ENCODE data around the gene ZNF44. TPM values are rescaled to one million over a fixed set of nuclear protein-coding genes. Genes with fewer than 3 reads are reported as not detected.

The ZNF44 gene
- total and polyA plus RNA-seq, 9 donors, result 9.0 to 33.3 (median 15.5) TPM

GRCh38 chr19:12230751-12231733 lies 63.6 kb downstream of the ZNF44 start:
- Histone ChIP-seq H3K27me3 (no peaks in the 10 kb centered on the region), H3K27ac (no peak overlapping the region), H3K9me3 (no peaks in the 10 kb centered on the region), H3K4me3 (no peak overlapping the region), H3K36me3 (no peaks in the 10 kb centered on the region), H3K4me1 (ENCODE audit: insufficient read depth) (no peaks in the 10 kb centered on the region)
- TF ChIP-seq CTCF (IDR thresholded peaks at IDR 0.05), result no peak
- no peak for TF ChIP-seq EP300 (IDR thresholded peaks at IDR 0.05)
- no peak for TF ChIP-seq POLR2A (IDR thresholded peaks at IDR 0.05)
- no peak for DNase-seq
- WGBS, 3 donors, result 92 to 95% (median 95%) methylated on average over 6 of the region's 6 CpGs
- intact Hi-C loops (cut with DNase I), result no loop called here

DNA sequence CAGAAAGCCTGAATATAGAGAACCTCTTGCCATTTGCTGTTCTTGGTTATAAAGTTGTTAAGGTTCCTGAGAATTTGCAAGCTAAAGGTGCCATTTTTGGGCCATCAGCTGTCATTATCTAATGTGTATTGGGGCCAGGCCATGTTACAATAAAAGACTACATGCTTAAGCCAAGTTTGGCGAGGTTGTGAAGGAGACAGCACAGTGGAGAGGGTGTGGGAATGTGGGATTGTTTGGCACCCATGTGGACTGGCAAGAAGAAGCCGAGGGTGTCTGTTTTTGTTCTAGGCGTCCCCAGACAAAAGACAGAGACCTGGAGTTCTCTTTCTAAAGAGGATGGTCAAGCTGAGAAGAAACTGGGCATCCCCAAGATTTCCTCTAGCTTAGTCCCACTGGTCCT lies 64.7 kb downstream of the ZNF44 start:
- intact Hi-C loops (cut with DNase I), result no loop called here
- Histone ChIP-seq H3K36me3 (no peaks in the 10 kb centered on the region), H3K27me3 (no peaks in the 10 kb centered on the region), H3K4me1 (ENCODE audit: insufficient read depth) (no peaks in the 10 kb centered on the region), H3K27ac (no peak overlapping the region), H3K4me3 (no peak overlapping the region), H3K9me3 (no peaks in the 10 kb centered on the region)
- DNase-seq, result no peak
- WGBS, 3 donors, result 98% methylated on average over 3 of the region's 3 CpGs
- TF ChIP-seq CTCF (IDR thresholded peaks at IDR 0.05) (no peak), POLR2A (IDR thresholded peaks at IDR 0.05) (no peak), EP300 (IDR thresholded peaks at IDR 0.05) (no peak)

DNA sequence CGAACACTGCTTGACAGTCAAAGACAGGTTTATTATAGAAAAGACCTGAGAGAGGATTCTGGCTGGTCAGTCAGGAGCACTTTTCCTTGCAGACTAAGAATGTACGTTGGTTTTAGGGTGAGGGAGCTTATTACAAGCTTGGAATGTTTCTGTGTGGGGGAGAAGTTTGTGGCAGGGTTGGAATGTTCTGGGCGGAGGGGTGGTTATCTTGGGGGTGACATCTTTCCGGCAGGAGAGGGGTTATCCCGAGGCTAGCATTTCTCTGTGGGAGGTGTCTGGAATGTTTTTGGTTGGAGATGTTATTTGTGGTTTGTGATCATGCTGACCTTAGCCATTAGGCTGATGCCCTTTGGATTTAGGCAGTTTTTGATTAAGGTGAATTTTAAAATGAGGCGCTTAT lies 70.0 kb downstream of the ZNF44 start:
- H3K36me3 ChIP-seq, result no peaks in the 10 kb centered on the region
- no peaks in the 10 kb centered on the region for H3K27me3 ChIP-seq
- TF ChIP-seq EP300 (IDR thresholded peaks at IDR 0.05) (no peak), POLR2A (IDR thresholded peaks at IDR 0.05) (no peak), CTCF (IDR thresholded peaks at IDR 0.05) (no peak)
- H3K4me1 ChIP-seq (ENCODE audit: insufficient read depth), result no peaks in the 10 kb centered on the region
- DNase-seq, result no peak
- intact Hi-C loops (cut with DNase I), result no loop called here
- no peak overlapping the region for H3K27ac ChIP-seq
- no peak overlapping the region for H3K4me3 ChIP-seq
- peaks cover 0 to 2% of the 10 kb centered on the region in 2 donors for H3K9me3 ChIP-seq
- WGBS, 3 donors, result 65 to 77% (median 75%) methylated on average over 6 of the region's 6 CpGs

- intact Hi-C loops (cut with DNase I), result no loop called here
- peaks cover 0 to 2% of the 10 kb centered on the region in 2 donors for H3K9me3 ChIP-seq
- no peak overlapping the region for H3K27ac ChIP-seq
- H3K36me3 ChIP-seq, result no peaks in the 10 kb centered on the region
- no peaks in the 10 kb centered on the region for H3K27me3 ChIP-seq
- no peaks in the 10 kb centered on the region for H3K4me1 ChIP-seq (ENCODE audit: insufficient read depth)
- TF ChIP-seq CTCF (IDR thresholded peaks at IDR 0.05) (no peak), POLR2A (IDR thresholded peaks at IDR 0.05) (no peak), EP300 (IDR thresholded peaks at IDR 0.05) (no peak)
- no peak for DNase-seq
- no peak overlapping the region for H3K4me3 ChIP-seq
- WGBS, 3 donors, result 84 to 98% (median 85%) methylated on average over 1 of the region's 1 CpG
Observed at GRCh38 chr19:12222980-12223630, 71.6 kb downstream of the ZNF44 start.

Other genes with a start within 250 kb of the ZNF44 start
- gene ZNF878, start 241.9 kb downstream of the ZNF44 start, total RNA-seq, result under 1 TPM in 6 of 7 donors, not detected in 1; 0.17 to 0.62 (median 0.27) TPM
- under 1 TPM in 1 of 2 donors, not detected in 1; 0.08 TPM for gene ZNF878, start 241.9 kb downstream of the ZNF44 start, polyA plus RNA-seq
- gene ZNF844, start 230.2 kb downstream of the ZNF44 start, total RNA-seq, result 10 to 100 TPM; 14.5 to 39.1 (median 16.8) TPM
- 10 to 100 TPM in 1 of 2 donors, 1 to 10 TPM in 1; 8.7 to 17.9 TPM for gene ZNF844, start 230.2 kb downstream of the ZNF44 start, polyA plus RNA-seq
- 1 to 10 TPM; 1.2 to 5.2 (median 3.2) TPM for gene ZNF20, start 154.5 kb downstream of the ZNF44 start, total RNA-seq
- gene ZNF20, start 154.5 kb downstream of the ZNF44 start, polyA plus RNA-seq, result 1 to 10 TPM; 2.2 to 2.4 TPM
- 10 to 100 TPM in 2 of 7 donors, 1 to 10 TPM in 5; 2.8 to 19.6 (median 9.1) TPM for gene ZNF625, start 138.1 kb downstream of the ZNF44 start, total RNA-seq
- gene ZNF625, start 138.1 kb downstream of the ZNF44 start, polyA plus RNA-seq, result 1 to 10 TPM; 1.5 to 2.5 TPM
- gene ZNF136, start 131.8 kb downstream of the ZNF44 start, total RNA-seq, result 10 to 100 TPM; 15.7 to 18.8 (median 16.3) TPM
- gene ZNF136, start 131.8 kb downstream of the ZNF44 start, polyA plus RNA-seq, result 10 to 100 TPM in 1 of 2 donors, 1 to 10 TPM in 1; 8.8 to 12.2 TPM
- gene ZNF563, start 38.8 kb upstream of the ZNF44 start, total RNA-seq, result 1 to 10 TPM; 2.2 to 7.5 (median 5.8) TPM
- 1 to 10 TPM; 3.1 to 4.3 TPM for gene ZNF563, start 38.8 kb upstream of the ZNF44 start, polyA plus RNA-seq
- 10 to 100 TPM in 3 of 7 donors, 1 to 10 TPM in 4; 2.4 to 18.9 (median 9.4) TPM for gene ZNF442, start 70.8 kb upstream of the ZNF44 start, total RNA-seq
- 1 to 10 TPM; 3.6 to 4.3 TPM for gene ZNF442, start 70.8 kb upstream of the ZNF44 start, polyA plus RNA-seq
- gene ZNF799, start 106.4 kb upstream of the ZNF44 start, total RNA-seq, result 1 to 10 TPM; 3.2 to 7.0 (median 5.1) TPM
- 1 to 10 TPM; 4.0 to 5.1 TPM for gene ZNF799, start 106.4 kb upstream of the ZNF44 start, polyA plus RNA-seq
- gene ZNF443, start 146.1 kb upstream of the ZNF44 start, total RNA-seq, result 1 to 10 TPM; 2.1 to 5.7 (median 4.4) TPM
- 1 to 10 TPM; 2.7 to 3.3 TPM for gene ZNF443, start 146.1 kb upstream of the ZNF44 start, polyA plus RNA-seq
- 1 to 10 TPM; 3.9 to 9.7 (median 7.6) TPM for gene ZNF709, start 189.9 kb upstream of the ZNF44 start, total RNA-seq
- gene ZNF709, start 189.9 kb upstream of the ZNF44 start, polyA plus RNA-seq, result 1 to 10 TPM; 2.5 to 3.0 TPM